NK-92 treated with Interleukin-12 subunit alpha and Interleukin-12 subunit beta, amount 100 ng/mL, for 24 hours (cell line): ENCODE measurements around the gene MCC.

ENCODE experiments used
- DNase-seq: peaks from one replicate; lab custom pipeline; 2025; lab: John Stamatoyannopoulos, UW

The MCC gene

GRCh38 chr5:113221294-113222176 is 266.7 kb downstream of the MCC start:
- no peak for DNase-seq

GRCh38 chr5:113219695-113220094 is 268.6 kb downstream of the MCC start:
- no peak for DNase-seq

GRCh38 chr5:113218906-113219517 is 269.2 kb downstream of the MCC start:
- no peak for DNase-seq

GRCh38 chr5:113218200-113218599 is 270.1 kb downstream of the MCC start:
- DNase-seq: no peak

DNA sequence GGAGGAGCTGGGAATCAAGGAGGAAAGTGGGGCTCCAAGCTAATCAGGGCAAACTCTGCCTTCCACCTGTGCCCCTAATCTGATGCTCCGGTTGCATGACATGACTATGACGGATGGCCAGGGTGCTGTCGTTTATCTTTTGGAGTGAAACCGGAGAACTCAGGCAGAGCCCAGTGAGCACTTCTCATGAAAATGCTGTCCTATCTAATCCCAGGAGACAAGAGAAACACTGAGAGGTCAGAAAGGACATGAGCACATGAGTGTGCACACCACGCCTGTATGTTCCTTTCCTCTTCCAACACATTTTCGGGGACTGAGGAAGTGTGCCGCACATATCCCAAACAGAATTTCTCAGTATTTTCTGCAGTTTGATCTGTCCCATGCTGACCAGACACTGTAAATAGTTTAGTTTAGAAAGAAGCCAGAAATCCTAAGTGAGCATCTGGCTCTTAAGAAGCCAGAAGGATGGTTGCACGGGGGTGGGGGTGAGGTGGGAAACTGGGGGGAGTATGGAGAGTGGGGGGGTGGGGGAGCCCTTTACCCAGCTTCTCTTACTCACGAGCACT is 270.6 kb downstream of the MCC start:
- DNase-seq: no peak

DNA sequence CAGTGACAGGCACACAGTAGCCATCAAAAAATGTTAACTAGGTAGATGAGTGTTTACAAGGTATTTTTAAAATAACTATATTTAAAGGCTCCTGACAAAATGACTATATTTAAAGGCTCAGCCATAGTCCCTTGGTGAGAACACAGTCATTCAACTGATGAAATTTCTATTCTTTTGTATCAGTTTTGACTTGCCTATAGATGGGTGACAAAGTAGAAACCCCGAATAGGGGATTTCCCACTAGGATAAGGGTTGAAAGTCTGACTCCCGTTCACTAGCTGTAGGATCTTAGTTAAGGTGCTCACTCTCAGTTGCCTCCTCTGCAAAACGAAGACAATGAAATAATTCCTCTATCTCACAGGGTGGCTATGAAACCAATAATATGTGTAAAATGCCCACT is 271.7 kb downstream of the MCC start:
- no peak for DNase-seq

DNA sequence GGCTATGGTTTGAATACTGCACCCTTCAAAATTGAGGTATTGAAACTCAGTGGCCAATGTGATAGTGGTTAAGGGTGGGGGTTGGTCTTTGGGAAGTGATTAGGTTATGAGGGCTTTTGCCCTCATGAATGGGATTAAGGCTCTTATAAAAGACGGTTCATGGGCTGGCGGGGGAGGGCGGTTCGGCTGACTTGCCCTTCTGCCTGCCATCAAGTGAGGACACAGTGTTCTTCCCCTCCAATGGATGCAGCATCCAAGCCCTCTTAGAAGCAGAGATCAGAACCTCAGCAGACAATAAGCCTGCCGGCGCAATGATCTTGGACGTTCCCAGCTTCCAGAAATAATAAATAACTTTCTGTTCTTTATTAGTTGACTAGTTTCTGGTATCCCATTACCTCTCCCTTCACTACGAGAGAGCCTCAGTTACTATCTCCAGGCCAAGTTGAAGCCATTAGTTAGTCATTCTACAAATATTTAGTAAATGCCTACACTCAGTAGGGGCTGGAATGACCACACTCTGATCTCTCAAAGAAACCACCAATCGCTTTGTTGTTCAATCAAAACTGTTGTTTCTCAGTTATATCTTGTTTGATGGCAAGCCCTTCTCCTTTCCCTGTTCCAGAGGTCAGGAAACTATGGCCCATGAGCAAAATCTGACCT is 272.7 kb downstream of the MCC start:
- no peak for DNase-seq

DNA sequence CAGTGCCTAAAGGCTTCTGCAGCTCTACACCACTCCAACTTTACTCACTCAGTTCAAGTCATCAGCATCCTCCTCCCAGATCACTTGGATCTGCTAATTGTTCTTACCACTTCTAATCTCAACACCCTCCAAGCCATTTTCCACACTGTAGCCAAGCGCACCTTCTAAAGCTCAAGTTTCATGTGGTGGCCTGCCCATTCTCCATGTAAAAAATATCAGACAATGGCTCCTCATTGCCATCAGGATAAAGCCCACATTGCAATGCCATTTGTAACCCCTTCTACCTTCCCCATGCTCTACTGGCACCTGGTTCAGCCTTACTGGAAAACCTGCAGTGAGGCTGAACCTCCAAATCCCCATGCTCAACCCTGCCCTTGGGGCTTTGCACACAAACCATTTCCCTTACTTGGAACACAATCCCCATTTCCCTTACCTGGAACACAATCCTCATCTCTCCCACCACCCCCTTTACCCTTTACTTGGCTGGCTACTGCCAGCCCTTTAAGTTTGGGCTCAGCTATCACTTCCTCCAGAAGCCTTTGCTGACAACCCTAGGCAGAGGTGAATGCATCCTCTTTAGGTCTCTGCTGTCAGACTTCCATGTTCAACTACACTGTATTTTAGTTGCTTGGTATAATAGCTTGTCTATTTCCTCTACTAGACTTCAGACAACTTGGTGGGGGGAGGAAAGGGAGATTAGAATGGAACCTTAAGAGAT is 273.5 kb downstream of the MCC start:
- DNase-seq: no peak

DNA sequence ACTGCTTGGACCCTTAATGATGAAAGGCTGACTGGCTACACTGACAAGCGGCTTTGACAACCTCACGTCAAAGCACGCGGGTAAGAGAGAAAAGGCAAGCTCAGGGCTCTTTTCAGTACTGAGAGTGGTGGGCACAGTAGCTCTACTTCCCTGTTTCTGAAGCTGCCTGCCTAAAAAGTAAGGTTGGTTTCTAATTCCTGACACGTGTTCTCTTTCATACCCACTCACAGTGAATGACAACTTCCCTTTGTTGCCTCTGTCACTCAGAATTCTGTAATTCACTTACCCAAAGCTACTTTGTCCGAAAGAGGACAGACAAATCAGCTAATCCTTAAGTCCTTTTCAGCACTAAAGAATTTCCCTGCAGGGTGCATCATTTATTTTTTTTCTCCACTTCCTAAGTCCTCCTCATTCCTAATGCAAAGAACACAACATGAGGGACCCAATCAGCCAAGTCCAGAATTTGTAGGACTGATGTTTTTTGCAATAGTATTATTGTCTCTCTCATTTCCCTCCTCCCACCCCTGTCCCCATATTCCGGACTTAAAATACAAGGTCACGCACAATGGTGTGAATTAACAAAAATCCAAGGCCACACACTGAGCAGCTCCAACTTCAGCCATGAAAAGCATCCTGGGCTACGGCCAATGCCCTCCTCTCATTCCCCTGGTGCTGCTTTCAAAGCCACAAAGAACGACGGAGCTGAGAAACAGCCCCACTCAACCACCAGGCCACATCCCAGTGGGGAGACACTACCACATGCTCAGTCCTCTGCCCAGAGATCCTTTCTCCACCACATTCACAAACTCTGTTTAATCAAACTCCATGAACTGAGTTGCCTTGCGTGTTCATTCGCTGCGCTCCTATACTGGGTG is 274.5 kb downstream of the MCC start:
- no peak for DNase-seq

- no peak for DNase-seq
Measured at GRCh38 chr5:113212244-113212920, 275.9 kb downstream of the MCC start.

GRCh38 chr5:113209498-113209897 is 278.8 kb downstream of the MCC start:
- DNase-seq: no peak

GRCh38 chr5:113205807-113206206 is 282.4 kb downstream of the MCC start:
- DNase-seq: no peak

GRCh38 chr5:113205323-113205722 is 282.9 kb downstream of the MCC start:
- no peak for DNase-seq

GRCh38 chr5:113204525-113205161 is 283.6 kb downstream of the MCC start:
- no peak for DNase-seq

DNA sequence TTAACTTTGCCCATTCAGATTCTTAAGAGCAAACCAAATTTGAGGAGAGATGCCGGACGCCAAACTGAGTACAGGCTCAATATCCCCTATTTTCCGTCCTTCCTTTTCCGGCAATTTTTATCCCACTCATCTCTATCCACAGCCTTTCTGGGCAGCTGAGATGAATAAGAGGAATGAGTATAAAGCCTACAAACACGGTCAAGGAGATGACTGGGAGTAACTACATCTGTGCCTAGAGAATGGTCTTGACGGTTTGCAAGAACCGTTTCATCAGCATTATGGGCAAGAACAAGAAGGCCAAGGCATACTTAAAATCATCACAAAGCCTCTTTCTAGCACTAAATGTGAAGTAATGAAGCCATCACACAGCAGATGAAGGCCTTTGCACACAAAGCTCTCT is 284.3 kb downstream of the MCC start:
- DNase-seq: no peak

- DNase-seq: no peak
Measured at GRCh38 chr5:113202746-113203716, 285.2 kb downstream of the MCC start.

- DNase-seq: no peak
Measured at GRCh38 chr5:113202287-113202686, 286.0 kb downstream of the MCC start.

- no peak for DNase-seq
Measured at GRCh38 chr5:113201715-113202114, 286.5 kb downstream of the MCC start.
